Measurements from ENCODE around the gene TBC1D2B. TPM values are rescaled to one million over a fixed set of nuclear protein-coding genes. Genes with fewer than 3 reads are reported as not detected.

TBC1D2B gene
- total and polyA plus RNA-seq, 10 donors, result 9.4 to 131 (median 97.4) TPM

GRCh38 chr15:78016860-78017259, 60.7 kb downstream of the TBC1D2B start:
- no peak for DNase-seq
- WGBS, 5 donors, result 60 to 71% (median 65%) methylated on average over 1 of the region's 1 CpG
- TF ChIP-seq CTCF (IDR thresholded peaks at IDR 0.05 in 8 of 11, conservative IDR thresholded peaks at IDR 0.05 in 3 of 11) (no peak), POLR2AphosphoS5 (IDR thresholded peaks at IDR 0.05) (no peak), POLR2A (IDR thresholded peaks at IDR 0.05) (no peak)
- H3K9me3 ChIP-seq, result no peaks in the 10 kb centered on the region
- H3K27ac ChIP-seq, result no peak overlapping the region
- peaks cover 7 to 67% (median 21%) of the 10 kb centered on the region in 6 donors for H3K4me1 ChIP-seq
- H3K4me3 ChIP-seq, result no peak overlapping the region
- intact Hi-C loops (cut with DNase I; ENCODE audit: low total_unique reads), result no loop called here
- peaks cover 0 to 86% (median 57%) of the 10 kb centered on the region in 6 donors for H3K36me3 ChIP-seq
- H3K27me3 ChIP-seq (replicated peaks in 1 of 7), result no peaks in the 10 kb centered on the region

GRCh38 chr15:78012643-78013077, 64.9 kb downstream of the TBC1D2B start:
- peaks cover 0 to 100% (median 85%) of the 10 kb centered on the region in 6 donors for H3K36me3 ChIP-seq
- WGBS, 5 donors, result 57 to 82% (median 80%) methylated on average over 8 of the region's 8 CpGs
- intact Hi-C loops (cut with DNase I; ENCODE audit: low total_unique reads), result no loop called here
- TF ChIP-seq POLR2AphosphoS5 (IDR thresholded peaks at IDR 0.05), result peak in 1 of 3 donors; percentile 9
- TF ChIP-seq POLR2A (IDR thresholded peaks at IDR 0.05), result no peak
- H3K27ac ChIP-seq, result peak overlapping the region in 3 of 8 donors; percentile 39 to 57 (median 44)
- peaks cover 0 to 54% (median 10%) of the 10 kb centered on the region in 6 donors for H3K4me1 ChIP-seq
- no peak overlapping the region for H3K4me3 ChIP-seq
- no peaks in the 10 kb centered on the region for H3K9me3 ChIP-seq
- H3K27me3 ChIP-seq (replicated peaks in 1 of 7), result no peaks in the 10 kb centered on the region
- no peak for DNase-seq

GRCh38 chr15:78010067-78010466, 67.4 kb downstream of the TBC1D2B start:
- Histone ChIP-seq H3K27me3 (replicated peaks in 1 of 7) (no peaks in the 10 kb centered on the region), H3K4me1 (peaks cover 0 to 69% (median 28%) of the 10 kb centered on the region in 6 donors), H3K4me3 (no peak overlapping the region), H3K9me3 (no peaks in the 10 kb centered on the region), H3K36me3 (peaks cover 0 to 99% (median 73%) of the 10 kb centered on the region in 6 donors), H3K27ac (peak overlapping the region in 1 of 8 donors; percentile 3)
- TF ChIP-seq POLR2A (IDR thresholded peaks at IDR 0.05) (no peak), CTCF (IDR thresholded peaks at IDR 0.05 in 8 of 11, conservative IDR thresholded peaks at IDR 0.05 in 3 of 11) (no peak), POLR2AphosphoS5 (IDR thresholded peaks at IDR 0.05) (no peak)
- intact Hi-C loops (cut with DNase I; ENCODE audit: low total_unique reads), result no loop called here
- DNase-seq, result no peak
- WGBS, 5 donors, result 75 to 95% (median 82%) methylated on average over 4 of the region's 4 CpGs

- H3K4me3 ChIP-seq, result no peak overlapping the region
- peaks cover 0 to 82% (median 40%) of the 10 kb centered on the region in 6 donors for H3K4me1 ChIP-seq
- H3K27me3 ChIP-seq (replicated peaks in 1 of 7), result no peaks in the 10 kb centered on the region
- WGBS, 5 donors, result 68 to 88% (median 75%) methylated on average over 12 to 17 of the region's 17 CpGs
- peak overlapping the region in 3 of 8 donors; percentile 25 to 55 (median 29) for H3K27ac ChIP-seq
- H3K9me3 ChIP-seq, result no peaks in the 10 kb centered on the region
- no peak for DNase-seq
- H3K36me3 ChIP-seq, result peaks cover 0 to 99% (median 68%) of the 10 kb centered on the region in 6 donors
- intact Hi-C loops (cut with DNase I; ENCODE audit: low total_unique reads), result loop anchor here (10.0 kb wide), 1 partner anchor 97 kb away; no protein-coding TSS in a partner anchor
- TF ChIP-seq POLR2A (IDR thresholded peaks at IDR 0.05), result no peak
- TF ChIP-seq CTCF (IDR thresholded peaks at IDR 0.05 in 8 of 11, conservative IDR thresholded peaks at IDR 0.05 in 3 of 11), result no peak
- TF ChIP-seq POLR2AphosphoS5 (IDR thresholded peaks at IDR 0.05), result peak; percentile 3 to 69 (median 49)
Measured at GRCh38 chr15:78007964-78008886, 69.3 kb downstream of the TBC1D2B start.

All from spleen (tissue), 11 donors.